Forelimb muscle (tissue), 1 donor: ENCODE results near the gene TREML1. TPM values are rescaled to one million over a fixed set of nuclear protein-coding genes. Genes with fewer than 3 reads are reported as not detected.
"Not testable (repeated sequence)": the region's sequence is repeated elsewhere in the genome, so short reads cannot be mapped to it uniquely, and the experiment has no call there.

Experiments used
- DNase-seq: peaks from one replicate; pipeline ENCODE4 v3.0.0-alpha.2; 2013; ENCODE audit warnings: low read depth
- polyA plus RNA-seq: library from polyadenylated mRNA; unstranded; fragments of 120-200 nt; gene quantifications from one replicate; pipeline ENCODE4 v1.2.1, GENCODE V29; 2013; ENCODE audit not compliant: insufficient read length

TREML1 gene
- polyA plus RNA-seq, 1 donor, result 0.38 TPM

GRCh38 chr6:41147917-41148316, 6.2 kb downstream of the TREML1 start:
- no peak for DNase-seq

DNA sequence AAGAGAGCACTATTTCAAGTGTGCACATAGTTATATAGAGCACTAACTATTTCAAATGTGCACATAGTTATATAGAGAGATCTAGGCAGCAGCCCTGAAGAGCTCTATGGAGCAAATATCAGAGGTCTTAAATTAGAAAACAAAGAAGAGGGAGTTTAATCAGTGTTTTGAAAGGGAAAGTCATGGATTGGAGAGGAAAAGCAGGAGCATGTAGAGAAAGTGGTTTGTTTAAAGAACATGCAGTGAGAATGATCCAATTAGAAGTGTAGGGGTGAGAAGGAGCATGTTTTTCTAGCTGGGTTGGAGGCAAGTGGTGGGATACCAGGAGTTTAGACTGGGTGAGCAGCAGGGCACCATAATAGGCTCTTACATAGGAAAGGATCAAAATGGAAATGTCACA, 17.2 kb downstream of the TREML1 start:
- DNase-seq, result no peak

DNA sequence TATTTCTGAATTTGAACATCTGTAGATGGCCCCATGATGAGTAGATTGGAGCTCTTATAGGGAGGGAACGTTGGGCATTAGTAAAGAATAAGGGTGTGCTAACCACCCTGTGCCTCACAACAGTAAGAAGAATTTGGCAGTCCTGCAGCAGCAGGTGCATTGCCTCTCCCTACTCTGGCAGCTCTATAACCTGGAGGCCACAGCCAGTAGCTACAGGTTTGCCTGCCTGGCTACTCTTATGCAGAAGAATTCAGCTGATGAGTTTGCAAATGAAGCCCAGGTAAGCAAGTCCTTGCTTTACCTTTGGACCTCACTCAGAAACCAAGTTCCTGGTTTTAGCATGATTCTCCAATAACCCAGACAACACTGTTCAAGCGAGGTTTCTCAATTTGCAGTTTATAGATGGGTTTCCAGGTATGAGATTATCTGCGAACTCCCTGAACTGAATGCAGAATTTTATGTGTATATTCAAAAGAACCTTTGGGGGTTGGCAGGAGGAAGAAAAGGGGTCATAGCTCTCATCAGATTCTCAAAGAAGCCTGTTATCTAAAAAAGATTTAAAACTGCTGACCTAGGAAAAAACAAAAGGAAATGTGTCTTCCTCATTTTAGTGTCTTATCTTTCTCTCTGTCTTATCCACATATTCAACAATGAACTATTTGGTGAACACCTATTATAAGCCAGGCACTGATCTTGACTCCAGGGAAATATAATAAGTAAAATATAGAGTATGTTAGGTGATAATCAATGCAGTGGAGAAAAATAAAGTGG, 18.9 kb downstream of the TREML1 start:
- no peak for DNase-seq

DNA sequence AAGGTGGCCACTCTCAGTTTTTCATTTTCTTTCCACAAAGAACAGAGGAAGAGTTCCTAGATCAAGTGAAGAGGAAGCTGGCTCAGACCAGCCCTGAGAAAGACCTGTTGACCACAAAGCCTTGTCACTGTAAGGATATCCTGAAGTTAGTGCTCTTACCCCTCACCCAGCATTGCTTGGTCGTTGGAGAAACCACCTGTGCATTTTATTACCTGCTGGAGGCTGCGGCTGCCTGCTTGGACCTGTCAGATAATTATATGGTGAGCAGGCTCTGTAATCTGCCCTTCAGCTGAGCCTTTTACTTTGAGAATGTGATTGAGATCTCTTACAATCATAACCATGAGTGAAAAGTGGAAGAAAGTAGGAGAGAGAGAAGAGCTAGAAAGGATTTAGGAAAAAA, 21.9 kb downstream of the TREML1 start:
- DNase-seq, result no peak

GRCh38 chr6:41125282-41125681, 28.9 kb downstream of the TREML1 start:
- no peak for DNase-seq

DNA sequence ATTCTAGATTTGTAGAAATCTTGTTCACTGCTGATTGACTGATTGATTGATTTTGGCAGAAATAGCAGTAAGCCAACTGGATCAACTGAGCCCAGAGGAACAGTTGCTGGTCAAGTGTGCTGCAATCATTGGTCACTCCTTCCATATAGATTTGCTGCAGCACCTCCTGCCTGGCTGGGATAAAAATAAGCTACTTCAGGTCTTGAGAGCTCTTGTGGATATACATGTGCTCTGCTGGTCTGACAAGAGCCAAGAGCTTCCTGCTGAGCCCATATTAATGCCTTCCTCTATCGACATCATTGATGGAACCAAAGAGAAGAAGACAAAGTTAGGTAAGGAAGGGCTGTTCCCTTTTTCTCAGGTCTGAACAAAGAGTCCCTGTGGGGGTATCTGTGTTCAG, 31.2 kb downstream of the TREML1 start:
- DNase-seq, result no peak

GRCh38 chr6:41122373-41122772, 31.8 kb downstream of the TREML1 start:
- no peak for DNase-seq

DNA sequence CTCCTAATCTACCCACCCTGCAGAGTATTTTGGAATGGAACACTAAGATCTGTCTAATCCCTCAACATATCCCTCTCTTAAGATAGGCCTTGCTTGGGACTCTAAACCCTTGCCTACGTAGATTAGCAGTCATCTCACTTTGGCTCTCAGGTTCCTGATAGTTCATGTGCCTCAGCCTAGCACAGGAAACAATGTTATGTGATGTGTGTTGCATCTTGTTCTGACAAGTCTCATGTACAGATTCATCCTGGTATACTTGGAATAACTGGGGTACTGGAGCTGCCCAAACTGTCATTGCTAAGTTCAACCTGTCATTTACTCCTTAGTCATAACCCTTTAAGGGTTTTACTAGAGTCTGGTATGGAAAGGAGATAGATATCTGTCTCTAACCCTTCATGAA, 34.1 kb downstream of the TREML1 start:
- DNase-seq, result no peak

DNA sequence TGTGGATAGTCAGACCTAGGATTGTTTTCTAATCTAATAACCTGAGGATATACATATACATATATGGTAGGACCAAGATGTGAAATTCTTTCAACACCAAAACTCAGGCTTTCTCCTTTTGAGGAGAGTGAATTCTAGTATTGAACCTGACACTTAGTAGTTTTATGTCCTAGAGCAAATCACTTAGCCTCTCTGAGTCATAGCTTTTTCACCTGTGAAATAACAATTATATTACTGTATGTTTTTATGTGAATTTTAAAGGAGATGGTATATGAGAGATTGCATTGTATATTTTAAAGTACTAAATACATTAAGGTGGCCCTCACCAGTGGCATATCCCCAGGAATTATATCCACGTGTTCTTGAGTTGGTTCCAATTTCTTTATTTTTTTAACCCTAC, 34.6 kb downstream of the TREML1 start:
- no peak for DNase-seq

GRCh38 chr6:41115027-41115426, 39.1 kb downstream of the TREML1 start:
- not testable (repeated sequence) for DNase-seq

- DNase-seq, result no peak
Measured at GRCh38 chr6:41111017-41111416, 43.1 kb downstream of the TREML1 start.

GRCh38 chr6:41103847-41104246, 50.3 kb downstream of the TREML1 start:
- no peak for DNase-seq

GRCh38 chr6:41100871-41101287, 53.3 kb downstream of the TREML1 start:
- no peak for DNase-seq

Other genes starting within 250 kb of the TREML1 start
- 3.1 TPM for gene UNC5CL, start 115.1 kb downstream of the TREML1 start, polyA plus RNA-seq
- gene TSPO2, start 111.9 kb downstream of the TREML1 start, polyA plus RNA-seq, result 0.70 TPM
- 501 TPM for gene APOBEC2, start 101.1 kb downstream of the TREML1 start, polyA plus RNA-seq
- gene OARD1, start 82.0 kb downstream of the TREML1 start, polyA plus RNA-seq, result 17.5 TPM
- gene NFYA, start 81.4 kb downstream of the TREML1 start, polyA plus RNA-seq, result 23.5 TPM
- gene TREM2, start 8.8 kb upstream of the TREML1 start, polyA plus RNA-seq, result not detected
- gene TREML2, start 46.8 kb upstream of the TREML1 start, polyA plus RNA-seq, result 0.11 TPM
- gene TREML4, start 74.0 kb upstream of the TREML1 start, polyA plus RNA-seq, result not detected
- 0.14 TPM for gene TREM1, start 132.3 kb upstream of the TREML1 start, polyA plus RNA-seq
- not detected for gene NCR2, start 181.3 kb upstream of the TREML1 start, polyA plus RNA-seq